GM21526 (cell line): ENCODE measurements around the gene TMPRSS13.
"Not testable (repeated sequence)": the region's sequence is repeated elsewhere in the genome, so short reads cannot be mapped to it uniquely, and the experiment has no call there.

Experiments used
- ATAC-seq: cut with Tn5 transposase; IDR thresholded peaks from one replicate; pipeline ENCODE4 v1.9.1; 2021; ENCODE audit warnings: moderate library complexity; ENCODE audit not compliant: unreplicated experiment, low FRiP score

The TMPRSS13 gene

DNA sequence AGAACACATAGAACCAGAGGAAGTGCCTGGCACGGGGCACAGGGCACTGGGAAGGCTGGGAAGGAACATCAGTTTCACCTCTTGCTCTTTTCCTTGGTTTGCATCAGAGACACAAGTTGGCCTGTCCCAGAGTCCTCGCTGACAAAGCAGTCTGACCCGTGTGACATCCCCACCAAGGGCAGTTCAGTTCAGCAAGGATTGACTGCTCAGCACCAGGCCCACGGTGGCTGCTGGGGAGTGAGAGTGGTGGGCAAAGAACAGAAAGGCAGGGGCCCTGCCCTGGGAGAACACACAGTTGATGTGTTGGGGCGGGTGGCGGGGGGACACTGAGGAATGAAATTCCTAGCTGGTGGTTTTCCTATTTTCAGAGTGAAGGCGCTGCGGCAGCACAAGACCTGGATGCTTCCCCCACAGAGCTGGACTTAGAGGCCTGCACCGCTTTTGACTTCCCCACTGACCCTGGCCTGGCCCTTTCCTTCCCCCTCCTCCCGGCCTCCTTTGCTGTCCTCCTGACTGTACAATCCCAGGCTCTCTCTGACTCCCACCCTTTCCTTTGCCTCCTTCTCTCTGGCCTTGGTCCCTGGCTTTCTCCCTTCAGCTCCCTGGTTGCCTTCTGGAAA is 2.2 kb upstream of the TMPRSS13 start:
- no peak for ATAC-seq

DNA sequence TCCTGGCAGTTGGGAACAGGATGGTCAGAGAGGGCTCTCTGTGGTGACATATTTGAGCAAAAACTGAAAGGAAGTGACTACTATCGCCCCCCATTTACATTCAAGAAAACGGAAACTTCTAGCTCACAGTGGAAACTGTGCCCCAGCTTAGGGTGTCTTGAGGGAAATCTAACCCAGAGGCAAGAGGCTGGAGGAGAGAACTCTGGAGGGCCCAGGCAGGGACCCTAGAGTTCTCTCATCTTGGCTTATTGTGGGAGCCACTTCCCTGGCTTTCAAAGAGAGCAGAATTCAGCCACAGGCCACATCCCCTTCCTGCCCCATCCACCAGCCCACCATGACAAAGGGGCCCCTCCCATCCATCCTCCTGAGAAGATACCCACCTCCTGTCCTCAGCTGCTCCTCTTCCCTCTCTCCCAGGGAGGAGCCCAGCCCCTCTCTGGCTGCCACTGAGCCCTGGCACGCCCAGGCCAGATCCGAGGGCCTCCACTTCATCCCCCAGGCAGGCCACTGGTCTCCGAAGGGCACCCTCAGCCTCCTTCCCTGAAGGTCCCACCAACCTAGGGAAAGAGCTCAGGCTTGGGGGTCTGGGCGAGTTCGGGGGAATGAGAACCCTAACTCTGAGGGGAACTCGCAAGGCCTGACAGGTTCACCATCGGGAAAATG is 1.6 kb upstream of the TMPRSS13 start:
- no peak for ATAC-seq

DNA sequence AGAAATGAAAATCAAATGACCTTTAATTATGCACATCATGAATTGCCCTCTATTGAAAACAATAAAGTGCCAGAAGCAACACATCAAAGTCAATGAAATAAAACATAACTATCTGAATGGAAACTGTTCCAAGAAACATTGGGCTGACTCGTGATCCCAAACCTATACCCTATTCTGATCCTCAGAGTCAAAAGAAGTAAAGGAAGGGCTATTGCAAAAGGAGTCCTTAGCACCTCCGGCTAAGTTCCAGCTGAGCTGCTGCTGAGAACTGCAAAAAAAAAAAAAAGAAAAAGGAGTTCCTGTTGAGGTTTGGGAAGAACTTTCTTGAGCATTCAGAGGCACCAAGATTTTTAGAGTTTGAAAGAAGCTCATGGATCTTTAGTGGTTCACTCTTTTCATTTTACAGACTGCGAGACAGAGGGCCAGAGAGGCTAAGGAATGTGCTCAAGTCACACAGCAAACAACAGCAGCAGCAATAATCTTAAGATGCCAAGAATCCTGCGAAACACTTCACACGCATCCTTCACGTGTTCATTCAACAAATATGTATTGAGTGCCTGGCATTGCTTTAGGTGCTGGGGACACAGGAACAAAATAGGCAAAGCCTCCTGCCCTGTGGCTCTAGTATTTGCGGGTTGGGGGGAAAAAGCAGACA is 841 bp upstream of the TMPRSS13 start:
- no peak for ATAC-seq

DNA sequence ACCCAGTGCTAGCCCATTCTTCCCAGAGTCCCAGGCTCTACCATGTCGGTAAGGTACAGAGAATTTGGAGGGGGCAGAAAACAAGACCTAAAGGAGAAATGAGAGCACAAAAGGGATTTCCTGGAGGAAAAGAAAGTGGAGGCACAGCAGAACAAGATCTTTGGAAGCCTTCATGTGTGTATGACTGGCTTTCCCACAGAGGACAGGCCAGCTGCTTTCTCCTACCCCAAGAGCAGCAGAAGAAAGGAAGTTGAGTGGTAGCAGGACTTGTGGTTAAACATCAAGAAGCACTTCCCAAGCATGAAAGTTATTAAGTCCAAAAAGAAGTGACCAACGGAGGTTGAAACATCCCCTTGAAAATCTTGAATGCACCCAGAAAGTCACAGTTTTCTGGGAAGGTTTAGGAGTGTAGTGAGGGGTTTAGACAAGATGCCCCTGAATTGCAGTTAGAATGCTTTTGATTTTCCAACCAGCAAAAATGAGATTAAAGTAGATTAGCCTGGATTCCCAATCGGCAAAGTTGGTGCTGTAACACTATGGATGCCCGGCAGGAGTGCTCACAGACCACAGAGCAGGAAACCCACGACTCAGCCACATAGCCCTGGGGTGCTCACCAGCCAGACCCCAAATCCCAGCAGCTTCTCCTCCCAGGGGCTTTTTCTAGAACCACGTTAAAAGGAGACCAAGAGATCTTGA is 608 bp downstream of the TMPRSS13 start:
- ATAC-seq, result no peak

DNA sequence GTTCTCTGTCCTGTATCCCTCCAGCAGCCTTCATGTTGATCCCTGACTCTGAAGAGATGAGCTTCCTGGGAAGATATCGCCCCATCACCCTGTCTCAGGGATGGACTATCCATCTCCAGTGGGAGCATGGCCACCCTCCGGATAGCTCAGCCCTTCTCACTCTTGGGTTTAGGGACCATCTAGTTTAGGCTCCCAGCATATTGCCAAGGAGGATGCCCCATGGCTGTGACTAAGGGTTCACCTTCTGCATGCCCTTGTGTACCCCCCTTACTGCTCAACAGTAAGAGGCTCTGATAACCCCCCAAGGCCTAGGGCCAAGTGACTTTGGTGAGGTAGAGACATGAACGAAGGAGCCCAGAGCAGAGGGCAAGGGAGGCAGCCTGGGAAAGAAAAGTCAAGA is 1.3 kb downstream of the TMPRSS13 start:
- ATAC-seq, result no peak

DNA sequence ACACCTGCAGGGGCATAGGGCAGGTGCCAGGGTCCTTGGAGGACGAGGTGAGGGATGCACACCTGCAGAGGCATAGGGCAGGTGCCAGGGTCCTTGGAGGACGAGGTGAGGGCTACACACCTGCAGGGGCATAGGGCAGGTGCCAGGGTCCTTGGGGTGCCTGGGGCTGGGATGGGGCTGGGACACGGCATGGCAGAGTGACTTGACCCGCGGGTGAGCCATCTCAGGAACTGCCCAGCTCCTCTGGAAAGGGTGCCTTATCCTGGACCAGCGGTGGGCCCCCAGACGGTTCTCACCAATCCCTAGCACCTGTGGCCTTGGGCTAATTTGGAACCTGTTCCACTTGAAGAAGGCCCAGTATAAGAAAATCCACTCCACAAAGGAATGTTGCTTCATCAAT is 3.0 kb downstream of the TMPRSS13 start:
- ATAC-seq, result not testable (repeated sequence)

DNA sequence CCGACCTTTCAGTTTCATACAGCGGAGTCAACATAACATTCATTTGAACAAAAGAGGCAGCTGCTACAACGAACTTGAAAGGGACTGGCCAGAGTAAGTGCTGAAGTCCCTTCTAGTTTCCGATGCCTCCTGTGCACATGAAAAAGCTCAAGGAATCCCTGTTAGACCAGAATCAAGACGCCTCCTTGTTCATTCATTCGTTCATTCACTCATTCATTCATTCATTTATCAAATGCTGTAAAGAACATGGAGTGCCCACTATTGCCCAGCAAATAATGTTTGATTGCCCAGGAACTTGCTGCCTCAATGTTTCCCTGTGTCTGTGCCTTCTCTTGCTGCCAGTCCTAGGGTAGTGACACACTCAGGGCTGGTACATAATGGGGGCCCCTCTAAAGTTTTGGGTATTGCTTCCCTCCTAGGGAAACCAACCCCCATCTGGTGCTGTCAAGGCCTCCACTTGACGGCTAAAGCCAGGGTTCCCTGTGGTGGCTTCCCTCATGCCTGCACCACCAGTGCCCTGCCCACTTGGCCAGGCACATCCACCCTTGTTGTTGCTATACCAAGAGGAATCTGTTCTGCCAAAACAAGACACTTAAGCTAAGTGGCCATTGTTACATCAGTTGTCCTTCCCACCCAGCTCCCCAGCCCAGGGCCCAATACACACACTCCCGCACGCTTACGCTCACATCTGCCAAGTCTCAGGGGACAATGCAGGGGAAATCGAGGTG is 3.8 kb downstream of the TMPRSS13 start:
- ATAC-seq, result no peak

DNA sequence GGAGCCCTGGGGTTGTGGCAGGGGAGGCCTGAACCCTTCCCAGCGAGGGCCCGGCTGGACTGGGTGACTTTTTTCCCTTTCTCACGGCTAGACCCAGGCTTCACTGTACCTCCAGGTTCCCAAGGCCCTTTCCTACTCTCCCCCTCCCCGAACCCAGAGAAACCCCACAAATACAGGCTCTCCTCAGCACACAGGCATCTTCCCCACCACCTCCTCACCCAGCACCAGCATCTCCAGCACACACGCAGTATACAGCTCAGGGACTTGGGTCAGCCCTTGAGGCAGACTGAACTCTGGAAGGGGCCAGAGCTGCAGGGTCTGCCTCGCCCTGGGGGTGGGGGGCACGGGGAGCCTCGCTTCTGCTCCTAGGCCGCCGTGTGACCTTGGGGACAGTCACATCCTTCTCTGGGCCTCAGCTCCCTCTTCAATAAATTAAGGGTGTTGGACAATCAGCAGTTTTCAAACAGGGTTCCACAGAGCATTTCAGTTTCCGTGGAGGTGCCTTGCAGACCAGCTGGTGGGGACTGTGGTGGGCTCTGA is 4.5 kb downstream of the TMPRSS13 start:
- no peak for ATAC-seq

DNA sequence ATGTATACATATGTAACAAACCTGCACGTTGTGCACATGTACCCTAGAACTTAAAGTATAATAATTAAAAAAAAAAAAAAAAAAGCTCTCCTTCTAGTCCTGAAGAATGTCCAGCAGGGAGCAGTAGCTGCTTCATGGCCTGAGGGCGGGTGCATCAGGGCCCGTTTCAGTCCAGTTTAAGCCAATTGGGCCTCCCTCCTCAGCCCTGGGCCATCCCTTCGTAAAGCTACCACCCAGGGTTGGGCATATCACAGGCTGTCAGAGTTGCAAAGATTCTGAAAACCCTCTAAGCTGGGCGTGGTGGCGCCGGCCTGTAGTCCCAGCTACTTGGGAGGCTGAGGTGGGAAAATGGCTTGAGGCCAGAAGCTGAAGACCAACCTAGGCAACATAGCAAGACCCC is 5.4 kb downstream of the TMPRSS13 start:
- ATAC-seq, result no peak

DNA sequence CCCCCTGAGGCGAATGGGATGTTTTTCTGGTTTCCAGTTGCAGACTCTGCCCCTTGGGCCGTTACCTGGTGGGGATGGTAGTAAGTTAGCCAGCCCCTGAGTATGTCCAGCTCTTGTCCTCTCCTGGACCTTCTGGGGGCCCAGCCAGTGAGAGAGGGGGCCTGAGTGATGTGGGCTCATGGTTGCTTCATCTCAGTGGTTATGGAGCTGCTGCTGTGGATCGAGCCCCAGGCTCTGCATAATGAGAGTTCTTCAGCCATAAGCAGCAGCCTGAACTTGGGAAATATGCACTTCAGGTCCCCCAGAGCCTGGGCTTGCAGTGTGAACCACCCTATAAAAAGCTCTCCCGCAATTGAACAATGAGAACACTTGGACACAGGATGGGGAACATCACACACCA is 5.9 kb downstream of the TMPRSS13 start:
- no peak for ATAC-seq

DNA sequence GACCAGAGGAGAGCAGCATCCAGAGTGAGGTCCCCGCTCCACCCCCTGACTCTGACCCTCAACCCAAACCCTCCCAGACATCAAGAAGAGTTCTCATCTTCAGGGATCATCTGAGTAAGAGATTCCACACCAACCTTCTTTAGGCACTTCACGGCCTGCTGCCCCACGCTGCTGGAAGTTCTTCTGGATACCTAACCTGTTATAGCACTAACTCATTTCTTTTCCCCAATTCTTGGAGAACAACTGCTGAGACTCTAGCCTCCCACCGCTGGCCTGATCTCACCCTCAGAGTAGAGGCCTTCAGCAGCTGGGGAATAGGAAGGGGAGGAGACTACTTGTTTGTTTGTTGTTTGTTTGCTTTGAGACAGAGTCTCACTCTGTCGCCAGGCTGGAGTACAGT is 7.3 kb downstream of the TMPRSS13 start:
- ATAC-seq, result no peak

DNA sequence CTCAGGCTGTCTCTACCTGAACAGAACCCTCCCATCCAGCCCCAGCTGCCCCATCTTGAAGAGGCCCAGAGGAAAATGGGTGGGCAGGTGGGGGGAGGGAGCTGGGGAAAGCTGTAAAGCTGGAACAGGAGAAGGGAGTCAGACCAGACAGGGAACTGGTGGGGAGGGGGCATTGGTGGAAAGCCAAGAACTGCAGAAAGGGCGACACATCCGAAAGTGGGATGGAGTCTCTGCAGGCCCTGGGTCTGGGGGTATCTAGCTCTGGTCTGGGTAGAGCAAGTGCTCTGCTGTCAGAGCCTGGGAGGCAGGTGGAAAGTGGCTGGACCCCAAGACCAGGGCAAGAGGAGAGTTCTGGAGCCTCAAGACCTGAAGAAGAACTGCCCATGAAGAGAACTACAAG is 7.7 kb downstream of the TMPRSS13 start:
- ATAC-seq, result no peak

DNA sequence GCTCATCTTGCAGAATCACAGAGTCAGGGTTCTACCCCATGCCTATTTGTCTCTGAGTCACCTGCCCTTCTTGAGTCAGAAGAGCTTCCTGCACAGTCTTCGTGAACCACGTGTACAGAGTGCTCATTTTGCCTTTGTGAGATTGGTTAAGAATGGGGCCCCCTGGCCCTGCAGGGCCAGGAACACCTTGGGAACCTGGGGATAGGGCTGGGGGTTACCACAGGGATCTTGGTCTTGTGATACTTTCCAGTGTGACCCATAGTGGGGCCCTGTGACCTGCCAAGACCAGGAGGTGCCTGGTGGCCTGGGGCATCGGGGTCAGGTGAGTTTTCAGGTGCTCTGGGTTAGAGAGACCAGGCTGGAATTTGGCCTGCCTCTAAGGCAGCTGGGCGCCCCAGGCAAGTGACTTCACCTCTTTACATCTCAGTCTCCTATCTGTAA is 9.4 kb downstream of the TMPRSS13 start:
- ATAC-seq, result no peak

DNA sequence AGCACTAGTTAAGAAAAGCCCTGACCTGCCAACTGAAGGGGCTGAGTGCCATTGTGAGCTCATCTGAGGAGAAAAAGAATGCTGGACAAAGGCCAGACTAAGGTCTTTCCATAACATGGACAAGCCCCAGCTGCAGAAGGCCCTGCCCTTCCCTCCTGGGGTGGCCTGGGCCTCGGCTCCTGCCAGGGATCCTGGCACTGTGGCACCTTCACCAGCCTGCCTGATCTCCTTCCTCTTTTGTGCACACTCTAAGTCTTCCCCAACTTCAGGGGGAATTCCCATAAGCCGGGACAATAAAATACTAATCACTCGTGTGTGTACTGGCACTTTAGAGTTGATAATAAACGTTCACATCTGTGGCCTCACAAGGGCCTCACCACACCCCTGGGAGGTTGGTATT is 9.9 kb downstream of the TMPRSS13 start:
- no peak for ATAC-seq

DNA sequence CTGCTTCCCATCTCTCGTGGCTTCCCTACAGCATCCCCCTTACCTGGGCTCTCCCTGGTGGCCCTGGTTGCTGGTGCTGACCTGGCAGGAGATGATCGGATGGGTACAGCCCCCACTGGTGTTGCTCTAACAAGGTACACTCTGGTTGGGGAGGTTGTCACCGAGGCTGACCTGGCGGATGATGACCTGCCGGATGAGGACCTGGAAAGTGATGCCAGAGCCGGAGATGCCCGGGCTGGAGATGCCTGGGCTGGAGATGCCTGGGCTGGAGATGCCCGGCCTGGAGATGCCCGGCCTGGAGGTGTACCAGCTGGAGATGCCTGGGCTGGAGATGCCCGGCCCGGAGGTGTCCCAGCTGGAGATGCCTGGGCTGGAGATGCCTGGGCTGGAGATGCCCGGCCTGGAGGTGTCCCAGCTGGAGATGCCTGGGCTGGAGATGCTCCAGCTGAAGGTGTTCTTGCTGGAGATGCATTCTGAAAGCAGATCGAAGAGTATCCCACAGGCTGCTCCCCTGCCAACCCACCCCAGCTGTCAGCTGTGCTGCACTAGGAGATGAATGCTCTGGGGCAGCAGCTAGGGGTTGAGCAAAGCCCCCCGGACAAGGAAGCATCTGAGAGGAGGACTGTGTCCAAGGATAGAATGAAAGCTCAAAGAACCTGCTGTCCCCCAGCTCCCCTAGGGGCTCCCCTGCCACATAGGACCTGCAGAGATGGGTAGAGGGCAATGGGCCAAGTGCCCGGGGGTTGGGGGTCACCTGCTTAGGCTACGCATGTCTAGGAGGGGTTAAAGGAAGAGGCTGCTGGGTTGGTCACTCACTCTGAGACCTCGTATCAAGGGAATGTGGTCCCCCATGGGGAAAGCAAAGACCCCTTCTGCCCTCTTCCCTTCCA is 10.6 kb downstream of the TMPRSS13 start:
- no peak for ATAC-seq

DNA sequence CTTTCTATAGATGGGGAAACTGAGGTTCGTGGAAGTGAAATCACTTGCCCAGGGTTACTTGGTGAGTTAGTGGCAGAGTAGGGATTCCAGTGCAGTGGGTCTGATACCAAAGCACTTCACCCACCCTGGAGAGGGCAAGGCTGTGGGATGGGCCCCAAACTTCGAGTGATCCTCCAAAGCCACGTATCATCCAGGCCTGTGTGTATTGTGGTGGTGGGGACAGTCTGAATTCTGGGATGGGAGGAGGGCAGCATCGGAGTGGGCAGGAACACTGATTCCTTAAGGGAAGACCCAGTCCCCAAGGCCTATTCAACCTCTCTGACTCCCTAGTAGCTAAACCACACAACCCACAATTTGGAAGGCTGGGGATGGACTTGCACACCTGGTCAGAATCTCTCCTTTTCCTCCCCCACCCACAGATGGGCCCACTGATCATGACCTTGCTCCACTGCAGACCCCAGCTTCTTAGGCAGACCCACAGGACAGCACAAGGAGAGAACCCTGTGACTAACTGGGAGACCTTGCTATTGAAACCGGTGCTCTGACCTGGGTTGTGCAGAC is 11.5 kb downstream of the TMPRSS13 start:
- no peak for ATAC-seq

DNA sequence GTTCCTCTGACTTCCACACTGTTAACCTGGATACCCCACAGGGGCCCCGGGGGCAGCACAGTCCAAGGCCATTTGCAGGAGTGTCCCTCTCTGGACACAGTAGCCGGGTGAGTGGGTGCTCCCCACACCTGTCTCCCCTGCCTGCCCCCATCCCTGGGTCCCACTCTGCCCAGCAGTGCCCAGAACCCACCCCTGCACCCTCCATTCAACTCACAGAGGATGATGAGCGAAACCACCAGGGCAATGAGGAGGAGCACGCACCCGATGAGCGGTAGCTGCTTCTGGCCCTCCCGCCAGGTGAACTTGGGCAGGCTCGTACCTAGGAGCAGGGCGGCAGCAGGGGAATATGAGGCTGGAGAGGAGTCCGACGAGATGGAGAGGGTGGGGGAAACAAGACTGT is 12.2 kb downstream of the TMPRSS13 start:
- ATAC-seq, result no peak

DNA sequence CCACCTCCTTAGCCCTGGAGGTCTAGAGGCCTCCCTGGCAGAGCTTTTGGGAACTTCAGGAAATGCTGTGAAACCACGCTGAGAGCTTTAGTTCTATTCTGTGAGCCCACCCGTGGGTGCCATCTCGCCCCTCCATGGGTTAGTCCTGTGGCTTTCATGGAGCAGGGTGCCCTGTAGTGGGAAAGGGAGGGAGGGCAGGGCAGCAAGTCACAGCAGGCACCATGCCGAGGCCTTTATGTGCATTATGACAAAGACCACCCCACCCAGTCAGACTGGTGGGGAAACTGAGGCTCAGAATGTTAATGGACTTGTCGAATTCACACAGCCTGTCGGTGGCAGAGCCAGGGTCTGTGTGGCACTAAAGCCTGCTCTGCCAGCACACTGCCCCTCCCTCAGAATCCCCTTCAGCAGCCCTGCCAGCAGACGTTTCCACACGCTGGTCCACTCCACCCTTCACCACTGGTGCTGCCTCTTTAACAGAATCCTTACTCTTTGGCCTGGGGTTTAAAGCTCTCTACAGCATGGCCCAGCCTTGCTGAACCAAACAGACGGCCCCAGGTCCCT is 13.4 kb downstream of the TMPRSS13 start:
- no peak for ATAC-seq
